ENCODE measurements around the gene IL18.

GRCh38 chr11:112132737-112133136, 31.2 kb downstream of the IL18 start:
- TF ChIP-seq RAD21 (conservative IDR thresholded peaks at IDR 0.05) (no peak), MXI1 (conservative IDR thresholded peaks at IDR 0.05; ENCODE audit: poor library complexity, severe bottlenecking) (no peak), EZH2 (IDR thresholded peaks at IDR 0.05; ENCODE audit: borderline replicate concordance, insufficient read depth, low read length, poor library complexity, severe bottlenecking) (no peak), REST (IDR thresholded peaks at IDR 0.05; ENCODE audit: borderline replicate concordance) (no peak), TAF1 (IDR thresholded peaks at IDR 0.05; ENCODE audit: low read depth) (no peak), POLR2AphosphoS5 (IDR thresholded peaks at IDR 0.05) (no peak), EP300 (conservative IDR thresholded peaks at IDR 0.05; ENCODE audit: poor library complexity, severe bottlenecking) (no peak), SMC3 (conservative IDR thresholded peaks at IDR 0.05; ENCODE audit: poor library complexity) (no peak)
- TF ChIP-seq, protein P1, sequence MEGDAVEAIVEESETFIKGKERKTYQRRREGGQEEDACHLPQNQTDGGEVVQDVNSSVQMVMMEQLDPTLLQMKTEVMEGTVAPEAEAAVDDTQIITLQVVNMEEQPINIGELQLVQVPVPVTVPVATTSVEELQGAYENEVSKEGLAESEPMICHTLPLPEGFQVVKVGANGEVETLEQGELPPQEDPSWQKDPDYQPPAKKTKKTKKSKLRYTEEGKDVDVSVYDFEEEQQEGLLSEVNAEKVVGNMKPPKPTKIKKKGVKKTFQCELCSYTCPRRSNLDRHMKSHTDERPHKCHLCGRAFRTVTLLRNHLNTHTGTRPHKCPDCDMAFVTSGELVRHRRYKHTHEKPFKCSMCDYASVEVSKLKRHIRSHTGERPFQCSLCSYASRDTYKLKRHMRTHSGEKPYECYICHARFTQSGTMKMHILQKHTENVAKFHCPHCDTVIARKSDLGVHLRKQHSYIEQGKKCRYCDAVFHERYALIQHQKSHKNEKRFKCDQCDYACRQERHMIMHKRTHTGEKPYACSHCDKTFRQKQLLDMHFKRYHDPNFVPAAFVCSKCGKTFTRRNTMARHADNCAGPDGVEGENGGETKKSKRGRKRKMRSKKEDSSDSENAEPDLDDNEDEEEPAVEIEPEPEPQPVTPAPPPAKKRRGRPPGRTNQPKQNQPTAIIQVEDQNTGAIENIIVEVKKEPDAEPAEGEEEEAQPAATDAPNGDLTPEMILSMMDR (IDR thresholded peaks at IDR 0.05; ENCODE audit: poor library complexity, severe bottlenecking): no peak
